Peyer's patch (tissue), 4 donors: Measurements from ENCODE around the gene SLC35F6.

Experiments
- CTCF ChIP-seq, 6 experiments: fragments of 450-650 bp in 4 of 6; fragments of 200-600 bp in 2 of 6; sonication (generic) in 1 of 6; IDR thresholded peaks; one replicate each; pipeline ENCODE4 v1.5.1; 2017 to 2019; ENCODE audit warnings: antibody characterized with exemption in 6 of 6, mild to moderate bottlenecking in 3 of 6, moderate library complexity in 1 of 6
- POLR2A ChIP-seq, 2 donors: fragments of 450-650 bp; IDR thresholded peaks; one replicate each; pipeline ENCODE4 v1.5.1; 2017; ENCODE audit warnings: antibody characterized with exemption in 2 of 2, mild to moderate bottlenecking in 2 of 2, moderate library complexity in 2 of 2

GRCh38 chr2:26807788-26808460 lies 43.8 kb downstream of the SLC35F6 start:
- TF ChIP-seq CTCF (IDR thresholded peaks at IDR 0.05) (no peak), POLR2A (IDR thresholded peaks at IDR 0.05) (no peak)
